Vagina (tissue), 2 donors: Measurements from ENCODE around the gene HBP1. TPM values are rescaled to one million over a fixed set of nuclear protein-coding genes. Genes with fewer than 3 reads are reported as not detected.

Experiments
- DNase-seq, 2 donors: peaks; one replicate each; pipeline ENCODE4 v3.0.0-alpha.2; 2017; ENCODE audit errors: extremely low spot score in 2 of 2
- H3K27ac ChIP-seq: fragments of 200-600 bp; sonication (generic); one replicate; pipeline ENCODE4 v1.5.1; 2019
- H3K27me3 ChIP-seq: fragments of 200-600 bp; sonication (generic); one replicate; pipeline ENCODE4 v1.5.1; 2019
- H3K36me3 ChIP-seq, 2 donors: fragments of 200-600 bp; sonication (generic); one replicate each; pipeline ENCODE4 v1.5.1; 2017 to 2019
- H3K4me1 ChIP-seq: fragments of 200-600 bp; sonication (generic); one replicate; pipeline ENCODE4 v1.5.1; 2019
- H3K4me3 ChIP-seq, 2 donors: fragments of 200-600 bp; sonication (generic); 1 replicate in 1 of 2; 2 replicates in 1 of 2; pipeline ENCODE4 v1.5.1; 2016 to 2019
- H3K9me3 ChIP-seq: fragments of 200-600 bp; sonication (generic); one replicate; pipeline ENCODE4 v1.5.1; 2019
- POLR2A ChIP-seq, 2 donors: fragments of 450-650 bp; IDR thresholded peaks; one replicate each; pipeline ENCODE4 v1.6.1; 2017; ENCODE audit warnings: antibody characterized with exemption in 2 of 2, mild to moderate bottlenecking in 2 of 2, moderate library complexity in 2 of 2
- POLR2AphosphoS5 ChIP-seq, 2 donors: sonication (generic); formaldehyde crosslinking; IDR thresholded peaks; one replicate each; pipeline ENCODE4 v1.9.0; 2017; ENCODE audit warnings: antibody characterized with exemption in 2 of 2, mild to moderate bottlenecking in 2 of 2, low read depth in 1 of 2; ENCODE audit not compliant: insufficient read depth in 1 of 2
- intact Hi-C: fragments of 100-400 bp; cut with DNase I; formaldehyde crosslinking; loops from one replicate; pipeline ENCODE4 v1.15.1; 2023
- total RNA-seq: library from RNA; depleted of rRNA; stranded (reverse); fragments of >200 nt; gene quantifications from one replicate; pipeline ENCODE4 v1.2.3, GENCODE V29; 2016
- TF ChIP-seq, protein P1 (sequence below), 3 experiments: fragments of 450-650 bp in 2 of 3; fragments of 200-600 bp in 1 of 3; sonication (generic) in 1 of 3; IDR thresholded peaks; one replicate each; pipeline ENCODE4 v1.5.1; 2017 to 2019; ENCODE audit warnings: antibody characterized with exemption in 3 of 3, mild to moderate bottlenecking in 2 of 3, moderate library complexity in 2 of 3

Gene HBP1
- total RNA-seq, 1 donor from 2014 or later: 91.3 TPM

DNA sequence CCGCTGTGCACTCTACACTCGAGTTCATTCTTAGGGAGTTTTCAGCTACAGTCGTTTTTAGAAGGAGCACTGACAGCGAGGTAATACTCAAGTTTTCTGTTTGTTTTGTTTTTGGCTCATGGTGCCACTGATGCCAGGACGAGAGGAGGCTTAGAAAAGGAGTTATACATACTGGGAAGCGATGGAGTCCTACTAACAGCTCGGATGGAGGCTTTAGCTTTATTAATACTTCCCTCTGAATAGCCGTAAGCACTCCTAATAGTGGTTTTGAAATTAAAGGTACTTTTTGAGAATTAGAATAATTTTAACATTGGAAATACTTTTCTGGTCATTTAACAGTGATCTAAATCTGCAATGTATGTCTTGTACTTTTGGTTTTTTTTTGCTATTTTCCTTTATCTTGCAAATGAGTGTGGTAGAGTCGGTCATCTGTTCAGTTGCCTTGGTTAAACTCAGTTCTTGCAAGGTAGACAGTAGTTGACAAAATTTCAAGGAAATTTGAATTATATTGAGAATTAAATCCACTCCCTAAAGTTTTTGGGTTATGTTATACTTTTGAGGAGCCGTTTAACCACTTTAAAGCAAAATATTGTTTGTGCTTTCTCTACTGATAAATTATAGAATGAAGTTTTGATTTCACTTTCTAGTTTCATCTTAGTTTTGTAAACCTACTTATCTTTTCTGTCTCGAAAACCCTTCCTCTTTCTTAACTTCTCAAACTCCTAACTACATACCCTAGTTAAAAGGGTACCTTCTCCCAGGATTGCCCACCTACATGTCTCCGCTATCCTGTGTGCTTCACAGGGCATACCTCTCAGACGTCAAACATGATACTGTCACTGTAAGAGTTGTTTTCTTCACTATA is 1.5 kb downstream of the HBP1 start:
- Histone ChIP-seq H3K4me3 (peak overlapping the region; percentile 82 to 86), H3K9me3 (no peaks in the 10 kb centered on the region), H3K27me3 (no peaks in the 10 kb centered on the region), H3K36me3 (no peaks in the 10 kb centered on the region), H3K4me1 (peaks cover 52% of the 10 kb centered on the region), H3K27ac (peak overlapping the region; percentile 100)
- DNase-seq: no peak
- intact Hi-C loops: no loop called here
- TF ChIP-seq, protein P1, sequence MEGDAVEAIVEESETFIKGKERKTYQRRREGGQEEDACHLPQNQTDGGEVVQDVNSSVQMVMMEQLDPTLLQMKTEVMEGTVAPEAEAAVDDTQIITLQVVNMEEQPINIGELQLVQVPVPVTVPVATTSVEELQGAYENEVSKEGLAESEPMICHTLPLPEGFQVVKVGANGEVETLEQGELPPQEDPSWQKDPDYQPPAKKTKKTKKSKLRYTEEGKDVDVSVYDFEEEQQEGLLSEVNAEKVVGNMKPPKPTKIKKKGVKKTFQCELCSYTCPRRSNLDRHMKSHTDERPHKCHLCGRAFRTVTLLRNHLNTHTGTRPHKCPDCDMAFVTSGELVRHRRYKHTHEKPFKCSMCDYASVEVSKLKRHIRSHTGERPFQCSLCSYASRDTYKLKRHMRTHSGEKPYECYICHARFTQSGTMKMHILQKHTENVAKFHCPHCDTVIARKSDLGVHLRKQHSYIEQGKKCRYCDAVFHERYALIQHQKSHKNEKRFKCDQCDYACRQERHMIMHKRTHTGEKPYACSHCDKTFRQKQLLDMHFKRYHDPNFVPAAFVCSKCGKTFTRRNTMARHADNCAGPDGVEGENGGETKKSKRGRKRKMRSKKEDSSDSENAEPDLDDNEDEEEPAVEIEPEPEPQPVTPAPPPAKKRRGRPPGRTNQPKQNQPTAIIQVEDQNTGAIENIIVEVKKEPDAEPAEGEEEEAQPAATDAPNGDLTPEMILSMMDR (IDR thresholded peaks at IDR 0.05): no peak
- TF ChIP-seq POLR2AphosphoS5 (IDR thresholded peaks at IDR 0.05; ENCODE audit: insufficient read depth in 1 of 2, low read depth in 1 of 2) (no peak), POLR2A (IDR thresholded peaks at IDR 0.05) (no peak)

DNA sequence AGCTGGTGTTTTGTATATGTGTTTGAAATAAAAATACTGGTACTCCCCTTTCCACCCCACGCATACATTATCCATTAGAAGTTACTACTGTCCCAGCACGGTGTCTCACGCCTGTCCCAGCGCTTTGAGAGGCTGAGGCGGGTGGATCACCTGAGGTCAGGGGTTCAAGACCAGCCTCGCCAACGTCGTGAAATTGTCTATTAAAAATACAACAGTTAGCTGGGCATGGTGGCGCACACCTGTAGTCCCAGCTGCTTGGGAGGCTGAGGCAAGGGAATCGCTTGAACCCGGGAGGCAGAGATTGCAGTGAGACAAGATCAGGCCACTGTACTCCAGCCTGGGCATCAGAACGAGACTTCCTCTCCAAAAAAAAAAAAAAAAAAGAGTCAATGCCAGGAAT is 2.7 kb downstream of the HBP1 start:
- no peak overlapping the region for H3K4me3 ChIP-seq
- intact Hi-C loops: no loop called here
- H3K4me1 ChIP-seq: peaks cover 59% of the 10 kb centered on the region
- no peaks in the 10 kb centered on the region for H3K27me3 ChIP-seq
- H3K27ac ChIP-seq: peak overlapping the region; percentile 53
- no peak for TF ChIP-seq POLR2AphosphoS5 (IDR thresholded peaks at IDR 0.05; ENCODE audit: insufficient read depth in 1 of 2, low read depth in 1 of 2)
- no peak for TF ChIP-seq POLR2A (IDR thresholded peaks at IDR 0.05)
- TF ChIP-seq, protein P1 (IDR thresholded peaks at IDR 0.05): no peak
- H3K9me3 ChIP-seq: no peaks in the 10 kb centered on the region
- DNase-seq: no peak
- H3K36me3 ChIP-seq: no peaks in the 10 kb centered on the region

DNA sequence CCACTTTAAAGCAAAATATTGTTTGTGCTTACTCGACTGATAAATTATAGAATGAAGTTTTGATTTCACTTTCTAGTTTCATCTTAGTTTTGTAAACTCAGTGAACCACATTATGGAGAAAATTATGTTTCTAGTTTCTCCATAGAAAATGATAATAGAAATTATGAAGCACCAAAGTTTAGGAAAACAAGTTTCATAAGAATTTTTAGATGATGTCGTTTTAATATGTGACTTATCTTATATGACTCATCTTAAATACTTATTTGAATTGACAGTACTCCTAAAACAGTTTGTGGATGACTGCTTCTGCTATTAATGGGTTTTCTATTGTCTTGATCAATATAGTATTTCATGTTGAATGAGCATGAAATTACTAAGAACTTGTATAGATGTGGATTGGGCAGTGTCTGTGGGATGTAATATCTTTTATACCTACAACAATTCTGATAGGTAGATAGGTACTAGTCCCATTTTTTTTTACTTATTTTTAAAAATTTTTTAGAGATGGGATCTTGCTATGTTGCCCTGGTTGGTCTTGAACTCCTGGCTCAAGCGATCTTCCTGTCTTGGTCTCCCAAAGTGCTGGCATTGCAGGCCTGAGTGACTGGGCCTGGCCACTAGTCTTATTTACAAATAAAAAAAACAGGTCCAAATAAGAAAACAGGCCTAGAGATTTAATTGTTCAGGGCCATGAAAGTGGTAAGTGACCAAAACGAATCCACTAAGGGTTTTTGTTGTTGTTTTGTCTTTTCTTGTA is 3.7 kb downstream of the HBP1 start:
- peak overlapping the region; percentile 11 for H3K27ac ChIP-seq
- DNase-seq: no peak
- H3K27me3 ChIP-seq: no peaks in the 10 kb centered on the region
- no peaks in the 10 kb centered on the region for H3K9me3 ChIP-seq
- no peak overlapping the region for H3K4me3 ChIP-seq
- no peaks in the 10 kb centered on the region for H3K36me3 ChIP-seq
- peaks cover 69% of the 10 kb centered on the region for H3K4me1 ChIP-seq
- TF ChIP-seq POLR2A (IDR thresholded peaks at IDR 0.05): no peak
- TF ChIP-seq, protein P1 (IDR thresholded peaks at IDR 0.05): no peak
- TF ChIP-seq POLR2AphosphoS5 (IDR thresholded peaks at IDR 0.05; ENCODE audit: insufficient read depth in 1 of 2, low read depth in 1 of 2): no peak
- intact Hi-C loops: no loop called here

DNA sequence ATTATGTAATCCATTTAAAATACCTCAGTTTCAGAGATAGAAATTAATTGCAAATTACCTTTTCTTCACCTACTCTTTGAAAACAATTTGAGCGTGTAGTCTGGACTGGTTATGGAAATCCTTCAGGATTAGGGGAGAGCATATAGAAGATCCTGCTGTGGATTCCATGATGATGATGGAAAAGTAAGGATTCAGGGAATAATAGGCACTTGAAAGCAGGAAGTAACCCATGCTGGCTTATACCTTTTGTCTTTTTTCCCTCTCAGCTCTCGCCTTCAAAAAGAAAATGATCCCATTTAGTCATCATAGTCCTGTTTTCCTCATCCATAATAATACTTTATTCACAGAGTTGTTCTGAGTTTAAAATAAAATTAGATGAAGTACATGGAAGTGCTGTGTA is 4.4 kb downstream of the HBP1 start:
- Histone ChIP-seq H3K27me3 (no peaks in the 10 kb centered on the region), H3K9me3 (no peaks in the 10 kb centered on the region), H3K27ac (peak overlapping the region; percentile 11), H3K4me1 (peaks cover 76% of the 10 kb centered on the region), H3K36me3 (no peaks in the 10 kb centered on the region), H3K4me3 (no peak overlapping the region)
- intact Hi-C loops: no loop called here
- DNase-seq: no peak
- TF ChIP-seq, protein P1 (IDR thresholded peaks at IDR 0.05): no peak
- no peak for TF ChIP-seq POLR2AphosphoS5 (IDR thresholded peaks at IDR 0.05; ENCODE audit: insufficient read depth in 1 of 2, low read depth in 1 of 2)
- TF ChIP-seq POLR2A (IDR thresholded peaks at IDR 0.05): no peak
